Prostate gland (tissue), 2 donors: Measurements from ENCODE around the gene PODXL. TPM values are rescaled to one million over a fixed set of nuclear protein-coding genes. Genes with fewer than 3 reads are reported as not detected.
A peak's percentile ranks its signal among the peaks of the same experiment; 100 is the strongest.

Experiments
- DNase-seq: peaks from one replicate; pipeline ENCODE4 v3.0.0-alpha.2; 2019; ENCODE audit warnings: low spot score
- H3K27ac ChIP-seq, 2 donors: fragments of 200-600 bp; sonication (generic); 2 replicates each; pipeline ENCODE4 v1.5.1; 2017 to 2019
- H3K27me3 ChIP-seq: fragments of 200-600 bp; sonication (generic); replicated peaks from 2 replicates; pipeline ENCODE4 v1.5.1; 2019; ENCODE audit not compliant: insufficient read depth
- H3K36me3 ChIP-seq, 2 donors: fragments of 200-600 bp; sonication (generic); 1 replicate in 1 of 2; 2 replicates in 1 of 2; pipeline versions ENCODE4 v1.5.1 to v1.8.1; 2017 to 2019
- H3K4me1 ChIP-seq: fragments of 200-600 bp; sonication (generic); replicated peaks from 2 replicates; pipeline ENCODE4 v1.5.1; 2019
- H3K4me3 ChIP-seq, 2 donors: fragments of 200-600 bp; sonication (generic); 2 replicates each; pipeline ENCODE4 v1.5.1; 2017 to 2019
- H3K9me3 ChIP-seq: fragments of 200-600 bp; sonication (generic); 2 replicates; pipeline ENCODE4 v1.5.1; 2017
- CTCF ChIP-seq, 4 experiments: fragments of 200-600 bp in 2 of 4; fragments of 450-650 bp in 2 of 4; sonication (generic) in 2 of 4; IDR thresholded peaks; 1 replicate in 3 of 4; 2 replicates in 1 of 4; pipeline ENCODE4 v1.5.1; 2016 to 2019; ENCODE audit warnings: antibody characterized with exemption in 4 of 4, mild to moderate bottlenecking in 2 of 4, moderate library complexity in 2 of 4
- POLR2A ChIP-seq: fragments of 450-650 bp; IDR thresholded peaks from one replicate; pipeline ENCODE4 v1.6.1; 2016; ENCODE audit warnings: antibody characterized with exemption, mild to moderate bottlenecking
- POLR2AphosphoS5 ChIP-seq: sonication (generic); formaldehyde crosslinking; IDR thresholded peaks from one replicate; pipeline ENCODE4 v1.6.1; 2017; ENCODE audit warnings: antibody characterized with exemption
- WGBS: methylation state at CpG from one replicate; pipeline ENCODE4 v1.1.5; 2018; 5-methylcytosine and 5-hydroxymethylcytosine counted together
- intact Hi-C: fragments of 100-400 bp; cut with DNase I; formaldehyde crosslinking; loops from one replicate; pipeline ENCODE4 v1.14.2; 2022
- total RNA-seq, 2 donors: library from RNA; depleted of rRNA; stranded (reverse); fragments of >200 nt; gene quantifications; one replicate each; pipeline ENCODE4 v1.1.0, GENCODE V29; 2016

Gene PODXL
- 10 to 100 TPM; 17.7 to 19.4 TPM for total RNA-seq

- no peaks in the 10 kb centered on the region for H3K9me3 ChIP-seq
- H3K27me3 ChIP-seq: no peaks in the 10 kb centered on the region
- TF ChIP-seq POLR2AphosphoS5 (no peak), POLR2A (peak; percentile 39)
- intact Hi-C loops: no loop called here
- DNase-seq: peak; percentile 59
- peak within 1 kb of the TSS; percentile 44 to 57 for H3K4me3 ChIP-seq
- no peaks in the 10 kb centered on the region for H3K4me1 ChIP-seq
- under 1% methylated on average over 78 of the region's 112 CpGs for WGBS
- H3K36me3 ChIP-seq: no peaks in the 10 kb centered on the region
- H3K27ac ChIP-seq: peak within 1 kb of the TSS; percentile 51 to 55
Measured at GRCh38 chr7:131556053-131556908, at the start of gene PODXL. PODXL (minus strand) TSS chr7:131556628; CDS start chr7:131556359, 269 bp downstream.

GRCh38 chr7:131605280-131605878, 49.0 kb upstream of the PODXL start:
- TF ChIP-seq POLR2A (no peak), POLR2AphosphoS5 (no peak), CTCF (IDR thresholded peaks at IDR 0.05) (no peak)
- no peaks in the 10 kb centered on the region for H3K36me3 ChIP-seq
- no peak overlapping the region for H3K4me3 ChIP-seq
- no peak overlapping the region for H3K27ac ChIP-seq
- H3K27me3 ChIP-seq: no peaks in the 10 kb centered on the region
- no peaks in the 10 kb centered on the region for H3K4me1 ChIP-seq
- WGBS: 46% methylated on average over 9 of the region's 9 CpGs
- intact Hi-C loops: no loop called here
- no peak for DNase-seq
- H3K9me3 ChIP-seq: no peaks in the 10 kb centered on the region

GRCh38 chr7:131604841-131605279, 48.4 kb upstream of the PODXL start:
- WGBS: 77% methylated on average over 7 of the region's 7 CpGs
- Histone ChIP-seq H3K27ac (no peak overlapping the region), H3K9me3 (no peaks in the 10 kb centered on the region), H3K4me3 (no peak overlapping the region), H3K4me1 (no peaks in the 10 kb centered on the region), H3K27me3 (no peaks in the 10 kb centered on the region), H3K36me3 (no peaks in the 10 kb centered on the region)
- no peak for DNase-seq
- TF ChIP-seq CTCF (IDR thresholded peaks at IDR 0.05): no peak
- TF ChIP-seq POLR2AphosphoS5: no peak
- no peak for TF ChIP-seq POLR2A
- intact Hi-C loops: no loop called here

- H3K9me3 ChIP-seq: no peaks in the 10 kb centered on the region
- H3K4me1 ChIP-seq: no peaks in the 10 kb centered on the region
- TF ChIP-seq CTCF (IDR thresholded peaks at IDR 0.05) (no peak), POLR2AphosphoS5 (no peak), POLR2A (no peak)
- WGBS: 100% methylated on average over 2 of the region's 2 CpGs
- H3K27ac ChIP-seq: no peak overlapping the region
- H3K4me3 ChIP-seq: no peak overlapping the region
- DNase-seq: no peak
- intact Hi-C loops: no loop called here
- no peaks in the 10 kb centered on the region for H3K36me3 ChIP-seq
- H3K27me3 ChIP-seq: no peaks in the 10 kb centered on the region
Measured at GRCh38 chr7:131603932-131604331, 47.5 kb upstream of the PODXL start.

GRCh38 chr7:131602994-131603372, 46.6 kb upstream of the PODXL start:
- DNase-seq: no peak
- intact Hi-C loops: no loop called here
- TF ChIP-seq CTCF (IDR thresholded peaks at IDR 0.05) (no peak), POLR2AphosphoS5 (no peak), POLR2A (no peak)
- 48% methylated on average over 5 of the region's 5 CpGs for WGBS
- Histone ChIP-seq H3K27ac (no peak overlapping the region), H3K4me3 (no peak overlapping the region), H3K36me3 (no peaks in the 10 kb centered on the region), H3K27me3 (no peaks in the 10 kb centered on the region), H3K4me1 (no peaks in the 10 kb centered on the region), H3K9me3 (no peaks in the 10 kb centered on the region)
